Measurements from ENCODE around the gene BIVM. TPM values are rescaled to one million over a fixed set of nuclear protein-coding genes. Genes with fewer than 3 reads are reported as not detected.

BIVM gene
- total RNA-seq, 3 donors from 2014 or later (not counting 1 experiment from before 2014, with no cell fraction given), result 16.7 to 31.6 (median 21.2) TPM

DNA sequence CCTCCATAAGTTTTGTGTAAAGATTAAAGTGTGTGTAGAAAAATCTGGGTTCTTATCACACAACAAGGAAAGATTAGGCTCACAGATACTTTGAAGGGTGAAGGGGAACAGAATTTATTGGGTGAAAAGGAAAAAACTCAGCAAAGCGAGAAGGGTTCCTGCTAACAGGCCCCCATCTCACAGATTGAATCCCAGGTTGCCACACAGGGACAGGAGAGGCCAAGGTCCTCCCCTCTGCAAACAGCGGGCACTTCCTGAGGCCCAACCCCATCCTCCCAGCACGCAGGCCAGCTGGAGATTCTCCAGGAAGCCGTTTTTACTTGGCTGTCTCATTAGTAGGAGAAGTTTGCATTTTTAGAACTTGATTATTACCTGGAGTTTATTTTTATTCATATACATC is 31.7 kb downstream of the BIVM start:
- H3K27ac Mint-ChIP-seq, result no peak overlapping the region
- H3K9me3 Mint-ChIP-seq, result no peaks in the 10 kb centered on the region
- no peaks in the 10 kb centered on the region for H3K4me1 Mint-ChIP-seq
- no peak for ATAC-seq
- no peak for DNase-seq
- Histone ChIP-seq H3K27me3 (ENCODE audit: control insufficient read depth, insufficient read depth, low read length) (no peaks in the 10 kb centered on the region), H3K4me1 (ENCODE audit: control insufficient read depth, insufficient read depth, low read length) (no peaks in the 10 kb centered on the region), H3K4me3 (ENCODE audit: low read length) (no peak overlapping the region), H3K36me3 (ENCODE audit: control insufficient read depth, insufficient read depth, low read length) (peaks cover 5% of the 10 kb centered on the region), H3K9me3 (ENCODE audit: control insufficient read depth, insufficient read depth, low read length) (no peaks in the 10 kb centered on the region), H3K27ac (ENCODE audit: low read length) (no peak overlapping the region)
- WGBS (ENCODE audit: insufficient coverage), result 100% methylated on average over 2 of the region's 4 CpGs
- TF ChIP-seq, protein P1, sequence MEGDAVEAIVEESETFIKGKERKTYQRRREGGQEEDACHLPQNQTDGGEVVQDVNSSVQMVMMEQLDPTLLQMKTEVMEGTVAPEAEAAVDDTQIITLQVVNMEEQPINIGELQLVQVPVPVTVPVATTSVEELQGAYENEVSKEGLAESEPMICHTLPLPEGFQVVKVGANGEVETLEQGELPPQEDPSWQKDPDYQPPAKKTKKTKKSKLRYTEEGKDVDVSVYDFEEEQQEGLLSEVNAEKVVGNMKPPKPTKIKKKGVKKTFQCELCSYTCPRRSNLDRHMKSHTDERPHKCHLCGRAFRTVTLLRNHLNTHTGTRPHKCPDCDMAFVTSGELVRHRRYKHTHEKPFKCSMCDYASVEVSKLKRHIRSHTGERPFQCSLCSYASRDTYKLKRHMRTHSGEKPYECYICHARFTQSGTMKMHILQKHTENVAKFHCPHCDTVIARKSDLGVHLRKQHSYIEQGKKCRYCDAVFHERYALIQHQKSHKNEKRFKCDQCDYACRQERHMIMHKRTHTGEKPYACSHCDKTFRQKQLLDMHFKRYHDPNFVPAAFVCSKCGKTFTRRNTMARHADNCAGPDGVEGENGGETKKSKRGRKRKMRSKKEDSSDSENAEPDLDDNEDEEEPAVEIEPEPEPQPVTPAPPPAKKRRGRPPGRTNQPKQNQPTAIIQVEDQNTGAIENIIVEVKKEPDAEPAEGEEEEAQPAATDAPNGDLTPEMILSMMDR (IDR thresholded peaks at IDR 0.05), result no peak
- intact Hi-C loops (cut with micrococcal nuclease), result no loop called here
- H3K36me3 Mint-ChIP-seq, result peaks cover under 1% of the 10 kb centered on the region
- H3K27me3 Mint-ChIP-seq (ENCODE audit: low read depth in 2 of 2), result no peaks in the 10 kb centered on the region
- H3K4me3 Mint-ChIP-seq, result no peak overlapping the region

DNA sequence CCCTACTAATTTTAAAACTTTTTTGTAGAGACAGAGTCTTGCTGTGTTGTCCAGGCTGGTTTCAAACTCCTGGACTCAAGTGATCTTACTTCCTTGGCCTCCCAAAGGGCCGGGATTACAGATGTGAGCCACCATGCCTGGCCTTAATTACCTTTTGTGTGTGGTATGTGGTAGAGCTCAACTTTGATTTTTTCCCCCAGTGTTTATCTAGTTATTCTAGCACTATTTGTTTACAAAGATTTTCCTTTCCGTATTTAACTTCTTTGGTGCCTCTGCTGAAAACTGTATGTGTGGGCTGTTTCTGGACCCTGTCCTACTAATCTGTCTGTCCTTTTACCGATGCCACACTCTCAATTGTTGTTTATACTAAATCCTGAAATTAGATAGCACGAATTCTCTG is 37.6 kb downstream of the BIVM start:
- Histone ChIP-seq H3K4me1 (ENCODE audit: control insufficient read depth, insufficient read depth, low read length) (no peaks in the 10 kb centered on the region), H3K27ac (ENCODE audit: low read length) (no peak overlapping the region), H3K27me3 (ENCODE audit: control insufficient read depth, insufficient read depth, low read length) (no peaks in the 10 kb centered on the region), H3K9me3 (ENCODE audit: control insufficient read depth, insufficient read depth, low read length) (no peaks in the 10 kb centered on the region), H3K4me3 (ENCODE audit: low read length) (no peak overlapping the region), H3K36me3 (ENCODE audit: control insufficient read depth, insufficient read depth, low read length) (peaks cover 5% of the 10 kb centered on the region)
- WGBS (ENCODE audit: insufficient coverage), result 96% methylated on average over 4 of the region's 4 CpGs
- Mint-ChIP-seq H3K9me3 (no peaks in the 10 kb centered on the region), H3K36me3 (peaks cover 12% of the 10 kb centered on the region), H3K27me3 (ENCODE audit: low read depth in 2 of 2) (no peaks in the 10 kb centered on the region), H3K27ac (no peak overlapping the region), H3K4me3 (no peak overlapping the region), H3K4me1 (no peaks in the 10 kb centered on the region)
- intact Hi-C loops (cut with micrococcal nuclease), result no loop called here
- TF ChIP-seq, protein P1 (IDR thresholded peaks at IDR 0.05), result no peak
- DNase-seq, result no peak
- ATAC-seq, result no peak

- no peaks in the 10 kb centered on the region for H3K27me3 Mint-ChIP-seq (ENCODE audit: low read depth in 2 of 2)
- ATAC-seq (no peak), DNase-seq (no peak)
- TF ChIP-seq, protein P1 (IDR thresholded peaks at IDR 0.05), result no peak
- H3K9me3 Mint-ChIP-seq, result no peaks in the 10 kb centered on the region
- no peak overlapping the region for H3K27ac ChIP-seq (ENCODE audit: low read length)
- no peak overlapping the region for H3K4me3 ChIP-seq (ENCODE audit: low read length)
- 92% methylated on average over 1 of the region's 1 CpG for WGBS (ENCODE audit: insufficient coverage)
- no peaks in the 10 kb centered on the region for H3K9me3 ChIP-seq (ENCODE audit: control insufficient read depth, insufficient read depth, low read length)
- H3K27ac Mint-ChIP-seq, result no peak overlapping the region
- no peak overlapping the region for H3K4me3 Mint-ChIP-seq
- H3K4me1 Mint-ChIP-seq, result no peaks in the 10 kb centered on the region
- no peaks in the 10 kb centered on the region for H3K27me3 ChIP-seq (ENCODE audit: control insufficient read depth, insufficient read depth, low read length)
- H3K36me3 Mint-ChIP-seq, result peaks cover 12% of the 10 kb centered on the region
- H3K4me1 ChIP-seq (ENCODE audit: control insufficient read depth, insufficient read depth, low read length), result no peaks in the 10 kb centered on the region
- H3K36me3 ChIP-seq (ENCODE audit: control insufficient read depth, insufficient read depth, low read length), result peaks cover 5% of the 10 kb centered on the region
- intact Hi-C loops (cut with micrococcal nuclease), result no loop called here
Measured at GRCh38 chr13:102838273-102838672, 39.4 kb downstream of the BIVM start.

DNA sequence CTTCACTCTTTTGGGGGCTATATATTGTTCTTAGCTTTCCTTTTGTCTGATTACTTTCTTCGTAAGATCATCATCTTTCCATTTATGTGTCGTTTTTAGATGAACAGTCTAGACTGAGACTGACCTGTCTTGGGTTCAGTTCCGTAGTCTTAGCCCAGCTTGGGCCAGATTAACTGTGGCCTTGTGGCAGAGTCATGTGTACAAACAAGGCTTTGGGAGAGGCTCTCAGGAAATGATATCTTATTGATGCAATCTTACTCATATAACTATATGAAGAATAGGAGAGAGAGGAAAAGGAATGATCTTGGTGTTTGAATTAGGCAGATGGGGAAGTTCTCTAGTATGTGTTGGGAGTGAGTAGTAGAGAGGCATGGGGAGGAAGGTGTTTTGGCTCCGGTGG is 40.1 kb downstream of the BIVM start:
- no peak overlapping the region for H3K27ac ChIP-seq (ENCODE audit: low read length)
- DNase-seq, result no peak
- H3K4me1 ChIP-seq (ENCODE audit: control insufficient read depth, insufficient read depth, low read length), result no peaks in the 10 kb centered on the region
- H3K9me3 ChIP-seq (ENCODE audit: control insufficient read depth, insufficient read depth, low read length), result no peaks in the 10 kb centered on the region
- Mint-ChIP-seq H3K4me1 (peaks cover 0 to 4% of the 10 kb centered on the region in 2 donors), H3K27me3 (ENCODE audit: low read depth in 2 of 2) (no peaks in the 10 kb centered on the region), H3K4me3 (no peak overlapping the region), H3K9me3 (no peaks in the 10 kb centered on the region), H3K36me3 (peaks cover 12% of the 10 kb centered on the region), H3K27ac (peak overlapping the region in 1 of 2 donors; percentile 4)
- intact Hi-C loops (cut with micrococcal nuclease), result no loop called here
- TF ChIP-seq, protein P1 (IDR thresholded peaks at IDR 0.05), result no peak
- no peaks in the 10 kb centered on the region for H3K27me3 ChIP-seq (ENCODE audit: control insufficient read depth, insufficient read depth, low read length)
- ATAC-seq, result no peak
- H3K4me3 ChIP-seq (ENCODE audit: low read length), result no peak overlapping the region
- H3K36me3 ChIP-seq (ENCODE audit: control insufficient read depth, insufficient read depth, low read length), result peaks cover 5% of the 10 kb centered on the region
- WGBS (ENCODE audit: insufficient coverage), result 30% methylated on average over 3 of the region's 4 CpGs
